Fibroblast of skin of scalp (primary cell): ENCODE results near the gene SNX27.

Experiments used
- DNase-seq: peaks from one replicate; pipeline ENCODE4 v3.0.0-alpha.2; 2013

Gene SNX27

GRCh38 chr1:151706464-151707415, 94.9 kb downstream of the SNX27 start:
- no peak for DNase-seq

GRCh38 chr1:151707541-151708065, 95.8 kb downstream of the SNX27 start:
- DNase-seq = no peak

GRCh38 chr1:151708891-151709290, 97.0 kb downstream of the SNX27 start:
- DNase-seq = no peak

- peak; percentile 31 for DNase-seq
Measured at GRCh38 chr1:151710187-151710840, 98.5 kb downstream of the SNX27 start.

- DNase-seq = no peak
Measured at GRCh38 chr1:151711044-151711800, 99.4 kb downstream of the SNX27 start.

GRCh38 chr1:151711951-151712350, 100.1 kb downstream of the SNX27 start:
- no peak for DNase-seq

GRCh38 chr1:151713044-151713443, 101.2 kb downstream of the SNX27 start:
- no peak for DNase-seq

- no peak for DNase-seq
Measured at GRCh38 chr1:151713874-151714273, 102.0 kb downstream of the SNX27 start.

GRCh38 chr1:151714820-151715725, 103.2 kb downstream of the SNX27 start:
- no peak for DNase-seq

GRCh38 chr1:151715726-151716404, 104.0 kb downstream of the SNX27 start:
- no peak for DNase-seq

- no peak for DNase-seq
Measured at GRCh38 chr1:151716405-151716762, 104.5 kb downstream of the SNX27 start.

- peak; percentile 9 for DNase-seq
Measured at GRCh38 chr1:151716771-151717631, 105.2 kb downstream of the SNX27 start, which contains the start of gene CELF3. CELF3 (minus strand) TSS chr1:151716803; CDS start chr1:151716020, 783 bp downstream.

GRCh38 chr1:151718011-151718431, 106.2 kb downstream of the SNX27 start:
- DNase-seq = peak; percentile 22

- no peak for DNase-seq
Measured at GRCh38 chr1:151718666-151719065, 106.8 kb downstream of the SNX27 start.

GRCh38 chr1:151720125-151720524, 108.3 kb downstream of the SNX27 start:
- no peak for DNase-seq

GRCh38 chr1:151720554-151720953, 108.7 kb downstream of the SNX27 start:
- peak; percentile 28 for DNase-seq

- DNase-seq = peak; percentile 20
Measured at GRCh38 chr1:151720974-151721787, 109.3 kb downstream of the SNX27 start, which contains the start of gene RIIAD1. RIIAD1 (plus strand) TSS chr1:151721522; CDS start chr1:151721537, 15 bp downstream.

- peak; percentile 9 for DNase-seq
Measured at GRCh38 chr1:151721788-151722510, 110.1 kb downstream of the SNX27 start.
